GM19351 (cell line): ENCODE results near the gene PROB1.
"Not testable (repeated sequence)": the region's sequence is repeated elsewhere in the genome, so short reads cannot be mapped to it uniquely, and the experiment has no call there.

Source experiments
- ATAC-seq: cut with Tn5 transposase; IDR thresholded peaks from one replicate; pipeline ENCODE4 v1.9.1; 2021; ENCODE audit warnings: mild to moderate bottlenecking, moderate library complexity; ENCODE audit not compliant: unreplicated experiment

The PROB1 gene

GRCh38 chr5:139393497-139394122, 1.3 kb downstream of the PROB1 start:
- no peak for ATAC-seq

- ATAC-seq: peak; percentile 48
Measured at GRCh38 chr5:139392678-139393496, 2.0 kb downstream of the PROB1 start.

GRCh38 chr5:139392324-139392677, 2.6 kb downstream of the PROB1 start:
- peak; percentile 12 for ATAC-seq

GRCh38 chr5:139391570-139392323, 3.2 kb downstream of the PROB1 start:
- ATAC-seq: no peak

GRCh38 chr5:139390639-139391569, 4.0 kb downstream of the PROB1 start:
- ATAC-seq: no peak

GRCh38 chr5:139389701-139390638, 4.9 kb downstream of the PROB1 start, which contains the start of gene MZB1:
Gene MZB1 (minus strand): TSS chr5:139389913. CDS start chr5:139389856, 57 bp downstream.
- peak; percentile 45 for ATAC-seq

GRCh38 chr5:139388198-139388821, 6.6 kb downstream of the PROB1 start:
- ATAC-seq: no peak

- ATAC-seq: no peak
Measured at GRCh38 chr5:139387611-139388197, 7.2 kb downstream of the PROB1 start.

GRCh38 chr5:139386956-139387355, 7.9 kb downstream of the PROB1 start:
- not testable (repeated sequence) for ATAC-seq

GRCh38 chr5:139386050-139386438, 8.9 kb downstream of the PROB1 start:
- no peak for ATAC-seq

GRCh38 chr5:139385061-139386049, 9.5 kb downstream of the PROB1 start:
- ATAC-seq: no peak

- no peak for ATAC-seq
Measured at GRCh38 chr5:139384591-139385051, 10.3 kb downstream of the PROB1 start.

GRCh38 chr5:139383993-139384590, 10.8 kb downstream of the PROB1 start:
- no peak for ATAC-seq

GRCh38 chr5:139383275-139383992, 11.5 kb downstream of the PROB1 start, which contains the start of gene SLC23A1:
Gene SLC23A1 (minus strand): TSS chr5:139383297. CDS start chr5:139383253, 44 bp downstream.
- ATAC-seq: no peak

- no peak for ATAC-seq
Measured at GRCh38 chr5:139382807-139383206, 12.1 kb downstream of the PROB1 start.
